Activated CD8-positive, alpha-beta memory T cell treated with anti-CD3 and anti-CD28 coated beads for 4 hours (primary cell): ENCODE measurements around the gene ERI2.

Source experiments
- DNase-seq, 2 donors: peaks; one replicate each; pipeline ENCODE4 v3.0.0-alpha.2; 2020; ENCODE audit warnings: low read depth in 2 of 2

ERI2 gene

DNA sequence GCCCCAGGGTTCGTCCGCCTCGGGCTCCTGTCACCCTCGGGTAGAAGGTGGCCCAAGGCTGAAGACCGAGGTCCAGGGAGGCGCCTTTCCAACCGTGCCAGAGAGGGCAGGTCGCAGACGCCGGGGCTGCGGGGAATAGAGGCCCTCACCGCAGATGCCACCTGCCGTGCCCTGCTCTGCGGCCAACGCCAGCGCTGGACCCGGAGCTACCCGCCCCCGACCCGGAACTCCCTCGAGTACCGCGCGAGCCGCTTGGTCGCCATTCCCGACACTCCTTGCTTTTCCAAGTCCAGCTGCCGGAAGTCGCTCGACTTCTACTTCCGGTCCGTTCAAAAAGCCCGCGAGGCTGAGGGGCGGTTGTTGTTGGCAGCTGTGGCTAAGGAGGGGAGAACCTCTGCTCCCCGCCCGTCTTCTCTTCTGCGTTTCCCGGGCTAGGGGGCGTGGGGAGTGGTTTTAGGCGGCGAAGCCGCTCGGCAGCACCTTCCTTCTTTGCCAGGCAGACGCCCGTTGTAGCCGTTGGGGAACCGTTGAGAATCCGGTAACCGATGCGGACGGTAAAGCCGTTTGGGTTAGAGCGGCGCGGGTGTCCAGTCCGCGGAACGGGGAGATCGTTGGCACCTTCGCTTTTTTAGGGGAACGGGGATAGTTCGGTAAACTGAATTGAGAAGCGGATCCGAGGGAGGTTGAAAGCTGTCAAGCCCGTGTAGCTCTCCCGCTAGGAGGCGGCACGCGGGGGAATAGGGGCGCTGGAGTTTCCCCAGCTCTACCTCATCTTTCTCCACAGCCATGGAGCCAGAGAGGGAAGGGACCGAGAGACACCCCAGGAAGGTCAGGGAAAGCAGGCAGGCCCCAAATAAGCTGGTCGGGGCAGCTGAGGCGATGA is at the start of gene ERI2, which contains the start of gene REXO5:
TSS of gene ERI2 (minus strand) at position 305 of the 883 bp plus-strand sequence. CDS start at position 263, 42 bp downstream.
TSS of gene REXO5 (plus strand) at position 360 of the 883 bp plus-strand sequence. CDS start at position 787, 427 bp downstream.
- peak; percentile 51 to 57 for DNase-seq

- no peak for DNase-seq
These were observed 48.7 kb upstream of the ERI2 start for GRCh38 chr16:20854963-20855362.

DNA sequence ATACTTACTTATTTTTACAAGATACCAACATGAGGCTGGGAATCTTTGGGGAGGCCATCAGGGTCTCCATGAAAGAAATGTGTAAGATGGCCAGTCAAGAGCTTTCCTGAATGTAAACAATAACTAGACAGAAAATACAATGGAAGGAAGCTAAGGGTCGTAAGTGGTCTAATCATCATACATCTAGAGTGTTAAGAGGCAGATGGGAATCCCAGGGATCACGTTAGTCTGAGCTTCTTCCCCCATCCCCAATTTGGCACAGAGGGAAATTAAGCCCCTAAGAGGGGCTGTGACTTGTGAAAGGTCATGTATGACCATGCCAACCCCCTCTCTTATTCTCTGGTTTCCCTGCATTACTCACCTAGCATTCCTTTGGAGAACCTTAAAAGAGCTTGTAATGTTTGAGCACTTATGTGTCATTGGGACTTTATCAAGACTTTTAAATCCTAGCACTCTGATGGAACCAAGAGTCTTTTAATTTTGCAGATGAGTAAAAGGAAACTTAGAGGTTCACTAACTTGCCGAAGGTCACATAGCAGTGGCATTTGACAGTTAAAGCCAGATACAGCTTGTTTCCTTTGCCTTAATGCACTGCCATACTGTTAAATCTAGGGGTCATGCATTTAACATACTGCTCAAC is 47.8 kb upstream of the ERI2 start:
- DNase-seq = no peak

DNA sequence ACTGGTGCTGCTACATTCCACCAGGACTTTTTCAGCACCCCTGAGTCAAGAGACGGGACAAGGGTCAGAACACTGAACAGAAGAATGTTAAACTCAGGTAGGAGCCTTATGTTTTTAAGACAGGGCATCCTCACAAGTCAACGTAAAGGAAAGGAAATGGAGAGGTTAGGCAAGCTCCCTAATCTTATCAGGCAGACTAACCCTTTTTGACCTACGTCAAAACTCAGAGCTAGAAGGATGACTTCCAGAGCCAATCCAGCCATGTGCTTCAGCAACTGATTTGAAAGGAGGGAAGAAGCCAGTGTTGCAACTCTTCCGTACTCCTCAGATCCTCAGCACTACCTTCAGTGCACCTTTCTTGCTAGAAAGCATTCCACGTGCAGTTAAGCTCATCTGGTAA is 46.9 kb upstream of the ERI2 start:
- no peak for DNase-seq

- no peak for DNase-seq
These were observed 45.3 kb upstream of the ERI2 start for GRCh38 chr16:20851601-20852000.

DNA sequence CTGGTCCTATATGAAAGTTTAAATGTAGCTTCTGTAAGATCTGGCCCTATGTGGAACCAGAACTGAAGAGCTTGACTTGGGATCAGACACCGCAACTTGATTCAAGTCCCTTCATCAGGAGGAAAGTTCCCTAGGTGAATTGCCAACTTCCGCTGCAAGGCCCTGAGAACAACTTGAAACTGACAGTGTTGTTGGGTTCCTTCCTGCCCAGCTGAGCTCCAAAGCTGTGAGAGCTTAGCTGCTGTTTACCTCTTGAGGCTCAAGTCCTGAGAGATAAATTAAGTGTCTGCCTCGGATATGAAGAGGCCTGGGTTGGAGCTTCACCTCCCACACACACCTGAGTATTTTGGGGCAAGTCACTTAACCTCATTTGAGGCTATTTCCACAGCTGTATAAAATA is 44.7 kb upstream of the ERI2 start:
- DNase-seq = no peak

DNA sequence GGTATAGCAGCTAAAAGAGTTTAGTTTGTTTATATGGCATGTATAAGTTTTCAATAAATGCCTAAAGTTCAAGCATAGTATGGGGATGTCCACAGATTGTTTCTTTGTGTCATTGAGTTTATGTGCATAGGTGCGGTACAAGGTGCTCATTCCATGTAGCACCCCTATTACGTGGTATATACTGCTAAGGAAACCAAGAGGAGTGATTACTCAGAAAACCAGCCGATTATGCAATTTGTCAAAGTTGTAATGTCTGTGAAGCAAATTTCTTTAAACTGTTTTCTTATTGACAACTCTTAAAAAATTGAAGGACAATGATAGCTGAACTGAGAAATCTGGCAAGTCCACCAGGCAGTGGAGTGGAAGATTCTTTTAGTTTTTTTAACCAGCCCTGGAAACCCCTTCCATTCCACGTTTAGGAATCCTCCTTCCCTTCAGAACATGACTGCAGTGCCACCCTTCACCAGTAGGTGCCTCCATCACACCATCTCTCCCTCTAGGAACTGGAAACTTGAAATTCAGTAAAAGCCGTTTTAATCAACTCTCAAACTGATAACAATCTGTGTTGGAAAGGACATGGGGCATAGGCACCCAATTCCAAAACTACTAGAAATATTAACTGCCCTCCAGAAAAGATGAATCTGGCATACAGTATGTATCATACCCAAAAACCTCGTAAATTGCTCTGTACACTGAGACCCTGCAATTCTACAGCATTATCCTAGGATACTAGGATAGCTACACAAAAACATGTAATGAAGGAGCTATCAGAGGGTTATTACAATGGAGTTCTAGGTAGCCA is 43.5 kb upstream of the ERI2 start:
- DNase-seq = peak; percentile 15 to 30

GRCh38 chr16:20847550-20847949 is 41.3 kb upstream of the ERI2 start:
- DNase-seq = no peak

DNA sequence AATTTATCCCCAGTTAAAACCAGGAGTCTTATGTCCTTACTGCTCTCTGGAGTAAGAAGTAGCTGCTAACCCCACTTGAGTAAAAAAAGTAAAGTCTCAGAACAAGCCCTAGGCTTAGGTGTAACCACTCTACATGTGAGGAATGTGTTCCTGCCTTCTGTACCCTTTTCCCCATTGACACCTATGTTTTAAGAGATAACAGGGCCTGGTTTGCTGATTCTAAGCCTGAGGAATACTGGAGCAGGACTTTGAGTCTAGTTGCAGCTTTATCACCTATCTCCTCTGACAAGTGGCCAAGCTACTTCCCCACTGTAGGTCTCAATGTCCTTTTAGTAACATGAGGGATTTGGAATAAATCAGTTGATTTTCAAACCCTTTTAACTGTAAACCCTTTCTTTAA is 40.3 kb upstream of the ERI2 start:
- DNase-seq = no peak

- no peak for DNase-seq
These were observed 39.8 kb upstream of the ERI2 start for GRCh38 chr16:20846030-20846429.

GRCh38 chr16:20844588-20844987 is 38.3 kb upstream of the ERI2 start:
- DNase-seq = no peak

- no peak for DNase-seq
These were observed 37.8 kb upstream of the ERI2 start for GRCh38 chr16:20844054-20844453.

DNA sequence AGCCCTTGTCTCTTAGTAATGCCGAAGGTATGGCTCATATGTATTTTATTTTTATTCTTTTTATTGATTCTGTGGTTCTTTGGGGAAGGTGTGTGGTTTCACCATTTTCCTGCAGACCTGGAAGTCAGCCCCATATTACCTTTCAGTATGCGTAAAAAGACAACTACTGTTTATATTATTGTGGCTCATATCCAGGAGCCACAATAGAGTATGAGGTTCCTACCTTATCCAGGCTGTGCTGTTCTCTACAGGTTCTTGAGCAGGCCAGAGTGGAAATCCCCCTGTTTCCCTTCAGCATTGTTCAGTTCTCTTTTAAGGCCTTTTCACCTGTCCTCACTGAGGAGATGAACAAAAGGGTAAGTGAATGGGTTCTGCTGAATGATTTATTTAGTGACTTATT is 33.2 kb upstream of the ERI2 start:
- DNase-seq = no peak

- no peak for DNase-seq
These were observed 32.0 kb upstream of the ERI2 start for GRCh38 chr16:20838240-20838639.

DNA sequence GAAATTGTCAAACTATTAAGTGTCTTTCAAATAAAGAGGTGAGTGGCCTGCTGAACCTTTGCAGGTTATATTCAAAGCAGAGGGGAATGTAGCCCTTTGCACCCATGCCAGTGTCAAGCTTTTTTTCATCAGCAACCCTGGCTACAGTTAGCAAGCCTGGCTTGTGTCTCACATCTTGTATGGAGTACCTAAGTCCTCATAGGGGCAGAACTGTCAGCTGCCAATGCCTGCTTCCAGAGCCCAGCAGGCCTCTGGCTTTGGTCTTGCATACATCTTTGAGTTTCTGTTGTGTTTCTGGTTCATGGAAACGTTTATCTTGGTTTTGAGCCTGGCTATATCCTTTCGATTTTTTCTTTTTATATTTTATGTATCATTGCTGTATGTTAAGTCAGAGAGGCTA is 26.8 kb upstream of the ERI2 start:
- no peak for DNase-seq

GRCh38 chr16:20830372-20830771 is 24.1 kb upstream of the ERI2 start:
- DNase-seq = no peak

DNA sequence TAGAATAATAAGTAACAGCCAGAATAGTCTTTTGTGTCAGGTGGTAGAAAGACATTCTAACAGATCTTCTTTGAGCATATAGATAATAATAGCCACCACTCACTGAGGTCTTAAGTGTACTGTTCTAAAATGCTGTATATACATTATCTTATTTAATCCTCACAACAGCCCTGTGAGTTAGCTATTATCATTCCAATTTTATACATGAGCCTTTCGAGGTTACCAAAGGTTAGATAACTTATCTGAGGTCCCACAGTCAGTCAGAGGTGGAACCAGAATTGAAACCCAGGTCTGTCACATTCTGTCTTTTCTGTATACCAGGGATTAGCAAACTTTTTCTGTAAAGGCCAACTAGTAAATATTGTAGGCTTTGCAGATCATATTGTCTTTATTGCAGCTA is 23.3 kb upstream of the ERI2 start:
- DNase-seq = no peak

- DNase-seq = no peak
These were observed 19.8 kb upstream of the ERI2 start for GRCh38 chr16:20826039-20826566.

- no peak for DNase-seq
These were observed 16.5 kb upstream of the ERI2 start for GRCh38 chr16:20822521-20823325.

DNA sequence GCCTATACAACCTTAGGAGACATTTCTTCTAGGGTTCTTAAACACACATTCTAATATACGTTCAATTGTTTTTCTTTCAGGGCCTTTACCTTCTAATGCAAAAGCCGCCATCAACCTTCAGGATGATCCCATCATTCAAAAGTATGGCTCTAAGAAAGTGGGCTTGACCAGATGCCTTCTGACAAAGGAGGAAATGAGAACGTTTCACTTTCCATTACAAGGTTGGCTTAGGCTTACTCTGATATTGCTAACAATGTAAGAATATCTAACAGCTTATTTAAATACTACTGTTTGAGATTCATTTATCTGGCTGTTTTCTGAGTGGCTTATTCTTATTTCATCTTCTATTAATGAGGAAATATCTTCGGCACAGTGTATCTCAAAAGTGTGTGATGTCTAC is 15.4 kb upstream of the ERI2 start:
- DNase-seq = no peak

DNA sequence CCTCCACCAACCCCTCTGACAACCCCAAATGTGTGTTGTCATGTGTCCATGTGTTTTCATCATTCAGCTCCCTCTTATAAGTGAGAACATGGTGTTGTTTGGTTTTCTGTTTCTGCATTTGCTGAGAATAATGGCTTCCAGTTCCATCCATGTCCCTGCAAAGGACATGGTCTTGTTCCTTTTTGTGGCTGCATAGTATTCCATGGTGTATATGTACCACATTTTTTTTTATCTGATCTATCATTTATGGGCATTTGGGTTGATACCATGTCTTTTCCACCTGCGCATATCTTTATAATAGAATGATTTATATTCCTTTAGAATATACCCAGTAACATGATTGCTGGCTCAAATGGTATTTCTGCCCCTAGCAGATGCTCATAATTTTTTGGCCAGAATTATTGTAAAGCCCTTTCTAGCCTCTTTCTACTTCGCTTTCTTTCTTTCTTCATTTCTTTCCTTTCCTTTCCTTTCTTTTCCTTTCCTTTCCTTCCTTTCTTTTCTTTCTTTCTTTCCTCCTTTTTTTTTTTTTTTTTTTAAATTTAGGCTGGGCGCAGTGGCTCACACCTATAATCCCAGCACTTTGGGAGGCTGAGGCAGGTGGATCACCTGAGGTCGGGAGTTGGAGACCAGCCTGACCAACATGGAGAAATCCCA is 12.8 kb upstream of the ERI2 start:
- no peak for DNase-seq
